Measurements from ENCODE around the gene AGBL4. TPM values are rescaled to one million over a fixed set of nuclear protein-coding genes. Genes with fewer than 3 reads are reported as not detected.

Gene AGBL4
- total RNA-seq, 1 donor from 2014 or later = 0.39 TPM

GRCh38 chr1:48506870-48507269 lies 1516.9 kb downstream of the AGBL4 start:
- Mint-ChIP-seq H3K4me1 (ENCODE audit: unreplicated experiment) (no peaks in the 10 kb centered on the region), H3K27ac (no peak overlapping the region)

DNA sequence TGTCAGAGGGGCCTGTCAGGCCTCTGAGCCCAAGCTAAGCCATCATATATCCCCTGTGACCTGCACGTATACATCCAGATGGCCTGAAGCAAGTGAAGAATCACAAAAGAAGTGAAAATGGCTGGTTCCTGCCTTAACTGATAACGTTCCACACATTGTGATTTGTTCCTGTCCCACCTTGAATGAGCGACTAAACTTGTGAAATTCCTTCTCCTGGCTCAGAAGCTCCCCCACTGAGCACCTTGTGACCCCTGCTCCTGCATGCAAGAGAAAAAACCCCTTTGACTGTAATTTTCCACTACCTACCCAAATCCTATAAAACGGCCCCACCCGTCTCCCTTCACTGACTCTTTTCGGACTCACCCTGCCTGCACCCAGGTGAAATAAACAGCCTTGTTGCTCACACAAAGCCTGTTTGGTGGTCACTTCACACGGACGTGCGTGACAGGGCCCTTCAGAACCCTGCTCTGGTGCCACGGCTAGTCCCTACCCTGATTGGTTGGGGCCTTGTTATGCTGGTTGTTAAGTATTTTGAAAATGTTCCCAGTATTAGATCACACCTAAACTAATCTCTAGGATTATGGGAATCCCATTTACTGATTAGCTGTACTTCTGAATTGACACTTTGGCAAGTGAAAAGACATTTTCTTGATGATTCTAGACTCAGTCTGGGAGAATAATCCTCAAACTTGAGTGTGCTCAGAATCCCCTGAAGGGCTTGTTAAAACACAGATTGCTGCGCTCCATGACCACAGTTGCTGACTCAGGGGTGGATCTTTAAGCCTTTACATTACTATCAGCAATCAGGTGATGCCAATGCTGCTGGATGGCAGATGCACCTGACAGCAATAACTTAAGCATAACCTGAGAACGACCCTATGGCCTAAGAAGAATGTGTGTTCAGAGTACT lies 1523.0 kb downstream of the AGBL4 start:
- no peak for TF ChIP-seq CTCF (conservative IDR thresholded peaks at IDR 0.05)
- Mint-ChIP-seq H3K4me3 (no peak overlapping the region), H3K9me3 (no peaks in the 10 kb centered on the region), H3K4me1 (ENCODE audit: unreplicated experiment) (peaks cover 6% of the 10 kb centered on the region), H3K27ac (no peak overlapping the region), H3K27me3 (peaks cover 3% of the 10 kb centered on the region), H3K36me3 (no peaks in the 10 kb centered on the region)
- DNase-seq (ENCODE audit: extremely low spot score, unreplicated experiment) = no peak

More at GRCh38 chr1:48506870-48507269, 1516.9 kb downstream of the AGBL4 start:
- Mint-ChIP-seq H3K36me3 (no peaks in the 10 kb centered on the region), H3K27me3 (peaks cover 18% of the 10 kb centered on the region), H3K9me3 (no peaks in the 10 kb centered on the region), H3K4me3 (no peak overlapping the region)
- no peak for DNase-seq (ENCODE audit: extremely low spot score, unreplicated experiment)
- TF ChIP-seq CTCF (conservative IDR thresholded peaks at IDR 0.05) = no peak

GRCh38 chr1:48499211-48499735 lies 1524.5 kb downstream of the AGBL4 start:
- H3K27me3 Mint-ChIP-seq = peaks cover 3% of the 10 kb centered on the region
- no peak for DNase-seq (ENCODE audit: extremely low spot score, unreplicated experiment)
- H3K4me1 Mint-ChIP-seq (ENCODE audit: unreplicated experiment) = peaks cover 10% of the 10 kb centered on the region
- TF ChIP-seq CTCF (conservative IDR thresholded peaks at IDR 0.05) = no peak
- H3K27ac Mint-ChIP-seq = no peak overlapping the region
- H3K36me3 Mint-ChIP-seq = no peaks in the 10 kb centered on the region
- no peak overlapping the region for H3K4me3 Mint-ChIP-seq
- H3K9me3 Mint-ChIP-seq = no peaks in the 10 kb centered on the region

DNA sequence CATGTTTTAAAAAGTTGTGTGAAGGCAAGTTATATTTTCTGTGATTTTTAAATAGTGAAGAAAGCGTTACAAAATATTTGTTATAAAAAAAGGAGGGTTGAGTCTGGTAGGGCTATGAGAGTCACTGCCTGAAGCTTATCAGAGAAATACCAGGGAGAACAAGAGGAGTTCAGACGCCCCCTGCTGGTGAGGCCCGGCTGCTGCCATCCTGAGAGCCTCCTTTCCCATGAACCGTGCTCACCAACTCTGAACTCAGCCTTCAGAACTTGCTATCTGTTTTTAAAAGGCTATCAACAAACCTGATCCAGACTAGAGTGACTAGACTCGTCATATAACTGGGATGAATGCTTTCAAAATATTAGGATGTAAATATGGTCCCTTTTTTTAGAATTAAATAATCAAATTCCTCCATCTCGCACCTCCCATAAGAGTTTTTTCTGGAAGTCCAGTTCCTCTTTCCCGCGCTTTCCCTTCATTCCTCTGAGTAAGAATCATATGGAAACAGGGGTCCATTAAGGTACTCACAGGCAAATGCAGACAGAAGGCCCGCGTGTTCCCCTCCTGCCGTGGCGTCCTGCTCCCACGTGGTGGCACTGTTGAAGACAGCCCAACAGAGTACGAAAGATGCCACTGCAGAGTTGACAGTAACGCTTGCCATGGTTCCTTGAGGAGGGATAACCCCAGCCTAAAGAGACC lies 1525.5 kb downstream of the AGBL4 start:
- peaks cover 17% of the 10 kb centered on the region for H3K4me1 Mint-ChIP-seq (ENCODE audit: unreplicated experiment)
- peaks cover 3% of the 10 kb centered on the region for H3K27me3 Mint-ChIP-seq
- peak overlapping the region; percentile 32 for H3K4me3 Mint-ChIP-seq

More for the DNA sequence above, 1525.5 kb downstream of the AGBL4 start:
- H3K9me3 Mint-ChIP-seq = no peaks in the 10 kb centered on the region
- TF ChIP-seq CTCF (conservative IDR thresholded peaks at IDR 0.05) = peak; percentile 96
- no peak overlapping the region for H3K27ac Mint-ChIP-seq
- peak; percentile 81 for DNase-seq (ENCODE audit: extremely low spot score, unreplicated experiment)
- H3K36me3 Mint-ChIP-seq = no peaks in the 10 kb centered on the region
